AG09319 (cell line): Measurements from ENCODE around the gene EMILIN3.

Experiments
- DNase-seq: peaks from one replicate; pipeline ENCODE4 v3.0.0-alpha.2; 2010; ENCODE audit warnings: low read depth; ENCODE audit errors: extremely low read depth
- TF ChIP-seq, protein P1 (sequence below): IDR thresholded peaks from 2 replicates; pipeline ENCODE4 v1.5.1; 2011; ENCODE audit warnings: low read depth, mild to moderate bottlenecking, inconsistent platforms, low read length, moderate library complexity

Gene EMILIN3

DNA sequence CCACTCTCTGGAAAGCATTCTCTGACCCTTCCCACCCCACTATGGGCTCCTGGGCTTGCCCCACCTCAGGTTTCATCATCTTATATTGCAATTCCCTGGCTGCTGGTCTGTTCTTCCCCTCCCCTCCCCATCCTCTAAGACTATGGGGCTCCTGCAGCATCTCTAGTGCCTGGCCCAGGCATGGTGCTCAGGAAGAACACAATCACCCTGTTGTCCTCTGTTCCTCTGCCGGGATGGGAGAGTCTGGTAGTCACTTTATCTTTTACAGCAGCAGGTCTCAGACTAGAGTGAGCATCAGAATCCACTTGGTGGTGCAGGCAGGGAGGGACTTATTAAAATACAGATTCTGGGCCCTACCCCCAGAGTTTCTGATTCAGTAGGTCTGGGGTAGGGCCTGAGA is 31.0 kb downstream of the EMILIN3 start:
- TF ChIP-seq, protein P1, sequence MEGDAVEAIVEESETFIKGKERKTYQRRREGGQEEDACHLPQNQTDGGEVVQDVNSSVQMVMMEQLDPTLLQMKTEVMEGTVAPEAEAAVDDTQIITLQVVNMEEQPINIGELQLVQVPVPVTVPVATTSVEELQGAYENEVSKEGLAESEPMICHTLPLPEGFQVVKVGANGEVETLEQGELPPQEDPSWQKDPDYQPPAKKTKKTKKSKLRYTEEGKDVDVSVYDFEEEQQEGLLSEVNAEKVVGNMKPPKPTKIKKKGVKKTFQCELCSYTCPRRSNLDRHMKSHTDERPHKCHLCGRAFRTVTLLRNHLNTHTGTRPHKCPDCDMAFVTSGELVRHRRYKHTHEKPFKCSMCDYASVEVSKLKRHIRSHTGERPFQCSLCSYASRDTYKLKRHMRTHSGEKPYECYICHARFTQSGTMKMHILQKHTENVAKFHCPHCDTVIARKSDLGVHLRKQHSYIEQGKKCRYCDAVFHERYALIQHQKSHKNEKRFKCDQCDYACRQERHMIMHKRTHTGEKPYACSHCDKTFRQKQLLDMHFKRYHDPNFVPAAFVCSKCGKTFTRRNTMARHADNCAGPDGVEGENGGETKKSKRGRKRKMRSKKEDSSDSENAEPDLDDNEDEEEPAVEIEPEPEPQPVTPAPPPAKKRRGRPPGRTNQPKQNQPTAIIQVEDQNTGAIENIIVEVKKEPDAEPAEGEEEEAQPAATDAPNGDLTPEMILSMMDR: no peak
- no peak for DNase-seq

DNA sequence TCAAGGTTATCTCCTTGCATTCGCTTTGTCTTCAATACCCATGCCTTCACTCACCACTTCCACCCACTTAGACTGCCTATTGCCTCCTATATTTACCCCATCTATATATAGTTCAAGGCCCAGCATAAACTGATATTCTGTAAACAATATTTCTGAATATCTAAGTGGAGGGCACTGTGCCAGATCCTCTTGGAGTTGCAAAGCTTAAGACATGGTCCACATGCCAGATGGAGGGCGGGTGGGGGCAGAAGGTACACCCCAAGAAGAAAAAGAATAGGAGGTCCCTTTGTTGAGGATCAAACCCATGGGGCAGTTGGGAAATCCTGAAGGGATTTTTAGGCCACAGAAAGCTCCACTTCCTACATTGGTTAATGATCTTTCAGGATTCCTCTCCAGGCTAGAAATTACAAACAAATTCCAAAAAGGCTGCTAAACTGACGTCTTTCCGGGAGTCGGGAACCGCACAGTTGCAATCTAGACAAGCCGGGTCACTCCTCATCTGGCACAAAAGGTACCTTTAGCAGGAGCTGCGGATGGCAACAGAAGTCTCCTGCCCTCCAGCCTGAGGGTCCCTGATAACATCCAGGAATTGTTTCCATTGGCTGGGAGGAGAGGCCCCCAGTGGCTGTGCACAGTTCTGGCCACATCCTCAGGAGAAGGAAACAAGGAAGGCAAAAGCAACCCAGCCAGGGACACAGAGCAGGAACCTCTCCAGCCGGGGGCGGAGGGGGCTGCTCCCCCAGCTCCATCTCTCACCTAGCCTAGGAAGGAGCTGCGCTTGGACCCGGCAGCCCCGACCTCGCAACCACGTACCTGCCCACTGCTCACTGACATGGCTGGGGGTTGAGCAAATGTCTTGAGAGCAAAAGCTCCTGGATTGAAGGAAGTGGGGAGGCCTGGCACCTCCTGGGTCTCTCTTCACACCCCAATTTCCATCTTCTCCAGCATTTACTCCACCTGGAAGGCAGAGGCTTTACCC is 31.9 kb downstream of the EMILIN3 start:
- TF ChIP-seq, protein P1: no peak
- DNase-seq: no peak

DNA sequence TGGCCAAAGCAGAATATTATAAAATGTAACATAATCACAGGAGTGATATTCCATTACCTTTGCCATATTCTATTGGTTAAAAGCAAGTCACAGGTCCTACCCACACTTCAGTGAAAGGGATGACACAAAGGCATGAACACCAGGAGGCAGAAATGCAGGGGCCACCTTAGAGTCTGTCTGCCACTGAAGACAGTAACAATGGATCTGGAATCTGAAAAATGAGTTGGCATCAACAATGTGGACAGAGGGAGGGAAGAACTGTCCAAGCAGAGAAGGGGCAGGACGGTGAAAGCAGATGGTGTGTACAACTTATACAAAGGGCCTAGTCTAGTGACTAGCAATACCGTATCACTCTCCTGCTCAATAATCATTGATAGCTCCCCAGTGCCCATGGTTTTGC is 32.6 kb downstream of the EMILIN3 start:
- TF ChIP-seq, protein P1: no peak
- DNase-seq: no peak

DNA sequence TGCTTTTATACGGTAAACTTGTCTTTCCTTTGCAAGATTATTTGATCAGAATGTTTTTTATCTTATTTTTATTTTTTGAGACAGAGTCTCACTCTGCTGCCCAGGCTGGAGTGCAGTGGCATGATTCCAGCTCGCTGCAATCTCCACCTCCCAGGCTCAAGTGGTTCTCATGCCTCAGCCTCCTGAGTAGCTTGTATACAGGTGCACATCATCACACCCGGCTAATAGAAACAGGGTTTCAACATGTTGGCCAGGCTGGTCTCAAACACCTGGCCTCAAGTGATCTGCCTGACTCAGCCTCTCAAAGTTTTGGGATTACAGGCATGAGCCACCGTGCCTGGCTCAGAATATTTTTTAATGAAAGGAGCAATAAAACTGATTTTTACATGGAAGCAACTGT is 34.9 kb downstream of the EMILIN3 start:
- TF ChIP-seq, protein P1: no peak
- no peak for DNase-seq

DNA sequence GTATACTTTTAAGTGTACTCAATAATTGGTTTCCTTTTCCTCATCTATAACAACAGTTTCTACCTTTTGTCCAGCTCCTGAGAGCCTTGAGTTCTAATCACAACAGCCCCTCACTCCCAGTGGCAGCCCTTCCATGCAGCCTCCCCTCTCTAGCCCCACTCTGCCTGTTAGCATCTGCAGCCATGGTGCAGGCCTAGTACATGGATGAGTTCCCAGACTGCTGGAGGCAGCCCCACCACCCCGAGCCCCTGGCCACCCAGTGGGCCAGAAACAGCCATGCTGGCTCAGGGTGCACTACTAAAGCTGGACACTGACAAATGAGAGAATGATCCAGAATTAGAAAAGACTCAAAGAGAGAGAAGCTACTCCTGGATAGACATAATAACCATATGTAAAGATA is 35.7 kb downstream of the EMILIN3 start:
- no peak for DNase-seq
- TF ChIP-seq, protein P1: no peak

DNA sequence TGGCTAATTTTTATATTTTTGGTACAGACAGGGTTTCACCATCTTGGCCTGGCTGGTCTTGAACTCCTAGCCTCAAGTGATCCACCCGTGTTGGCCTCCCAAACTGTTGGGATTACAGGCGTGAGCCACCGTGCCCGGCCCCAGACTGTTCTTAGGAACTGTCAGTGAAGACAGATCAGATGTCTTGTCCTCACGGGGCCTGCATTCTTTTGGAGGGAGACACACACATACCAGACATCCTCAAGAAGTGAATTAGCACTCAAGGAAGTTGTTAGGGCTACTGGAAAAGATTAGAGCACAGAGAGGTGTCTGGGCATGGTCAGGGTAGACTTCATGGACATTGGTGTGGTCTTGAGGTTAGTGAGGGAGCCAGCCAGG is 36.3 kb downstream of the EMILIN3 start:
- DNase-seq: no peak
- TF ChIP-seq, protein P1: no peak
